CD8-positive, alpha-beta memory T cell (primary cell): ENCODE results near the gene CYB5B. TPM values are rescaled to one million over a fixed set of nuclear protein-coding genes. Genes with fewer than 3 reads are reported as not detected.
"Not testable (repeated sequence)": the region's sequence is repeated elsewhere in the genome, so short reads cannot be mapped to it uniquely, and the experiment has no call there.

Source experiments
- CTCF ChIA-PET: fragments of 350-600 bp; sonication (Branson Sonifier 250); formaldehyde crosslinking; loops from one replicate; lab custom pipeline; 2021; ENCODE audit warnings: antibody characterized with exemption; lab: Charles Lee
- POLR2A ChIA-PET: fragments of 350-600 bp; sonication (Branson Sonifier 250); formaldehyde crosslinking; loops from one replicate; lab custom pipeline; 2021; ENCODE audit warnings: antibody characterized with exemption; lab: Charles Lee
- DNase-seq, 5 donors: peaks; one replicate each; pipeline versions ENCODE4 v3.0.0 to v3.0.0-alpha.2; 2020 to 2022; ENCODE audit warnings: mixed read lengths in 1 of 5
- H3K27ac ChIP-seq: one replicate; pipeline ENCODE4 v1.7.0; 2013; ENCODE audit warnings: low read depth, mild to moderate bottlenecking, low read length, moderate library complexity
- H3K27me3 ChIP-seq: 2 replicates; pipeline ENCODE4 v1.7.0; 2013; ENCODE audit warnings: low read length, mild to moderate bottlenecking; ENCODE audit not compliant: insufficient read depth, poor library complexity, severe bottlenecking
- H3K36me3 ChIP-seq: 2 replicates; pipeline ENCODE4 v1.7.0; 2013; ENCODE audit warnings: mild to moderate bottlenecking, low read length, moderate library complexity; ENCODE audit not compliant: insufficient read depth
- H3K4me1 ChIP-seq: 2 replicates; pipeline ENCODE4 v1.7.0; 2013; ENCODE audit warnings: mild to moderate bottlenecking, low read length, moderate library complexity; ENCODE audit not compliant: insufficient read depth
- H3K4me3 ChIP-seq: 2 replicates; pipeline ENCODE4 v1.7.0; 2013; ENCODE audit warnings: mild to moderate bottlenecking, low read length
- H3K9me3 ChIP-seq: 2 replicates; pipeline ENCODE4 v1.7.0; 2013; ENCODE audit warnings: mild to moderate bottlenecking, low read length
- H3K27ac Mint-ChIP-seq, 8 donors: one replicate each; pipeline ENCODE4 v1.8.0; 2020 to 2021; ENCODE audit warnings: mixed read lengths in 8 of 8, mild to moderate bottlenecking in 6 of 8, inconsistent platforms in 3 of 8, moderate library complexity in 3 of 8
- H3K27me3 Mint-ChIP-seq, 2 donors: one replicate each; pipeline ENCODE4 v1.8.0; 2020 to 2021; ENCODE audit warnings: mixed read lengths in 2 of 2, mild to moderate bottlenecking in 1 of 2, moderate library complexity in 1 of 2
- H3K36me3 Mint-ChIP-seq, 3 donors: one replicate each; pipeline ENCODE4 v1.8.0; 2020 to 2021; ENCODE audit warnings: mixed read lengths in 3 of 3, inconsistent platforms in 1 of 3, mild to moderate bottlenecking in 1 of 3
- H3K4me1 Mint-ChIP-seq, 3 donors: one replicate each; pipeline ENCODE4 v1.8.0; 2020 to 2021; ENCODE audit warnings: mixed read lengths in 3 of 3, inconsistent platforms in 1 of 3, mild to moderate bottlenecking in 1 of 3
- H3K4me3 Mint-ChIP-seq, 7 donors: one replicate each; pipeline ENCODE4 v1.8.0; 2020 to 2021; ENCODE audit warnings: mixed read lengths in 7 of 7, mild to moderate bottlenecking in 6 of 7, moderate library complexity in 4 of 7, inconsistent platforms in 2 of 7
- H3K9me3 Mint-ChIP-seq, 5 donors: one replicate each; pipeline ENCODE4 v1.8.0; 2020 to 2022; ENCODE audit warnings: mixed read lengths in 5 of 5, mild to moderate bottlenecking in 3 of 5, moderate library complexity in 2 of 5, inconsistent platforms in 1 of 5
- polyA plus RNA-seq: library from polyadenylated mRNA; unstranded; fragments of 300-500 nt; fragmentation: Illumina TruSeq; gene quantifications from one replicate; pipeline ENCODE4 v1.2.3, GENCODE V29; 2021
- total RNA-seq, 2 experiments: library from RNA; stranded (reverse); gene quantifications; one replicate each; pipeline ENCODE4 v1.2.3, GENCODE V29; 2021

Gene CYB5B
- total and polyA plus RNA-seq, 3 experiments from 2014 or later: 115 to 153 (median 152) TPM

DNA sequence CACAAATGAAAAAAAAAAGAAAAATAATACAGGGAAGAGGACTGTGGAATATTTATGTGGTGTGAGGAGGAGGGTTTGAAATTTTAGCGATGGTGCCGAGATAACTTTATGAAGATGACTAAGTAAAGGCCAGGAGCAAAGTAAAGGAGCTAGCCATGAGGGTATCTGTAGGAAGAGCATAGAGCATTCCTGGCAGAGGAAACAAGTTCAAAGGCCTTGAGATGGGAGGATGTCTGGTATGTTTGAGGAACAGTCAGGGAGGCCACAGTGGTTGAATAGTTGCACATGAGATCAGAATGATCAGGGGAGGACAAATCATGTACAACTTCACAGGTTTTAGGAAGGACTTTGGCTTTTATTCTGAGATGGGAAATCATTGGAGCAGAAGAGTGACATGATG is 4.2 kb downstream of the CYB5B start:
- peaks cover 19 to 67% (median 20%) of the 10 kb centered on the region in 3 donors for H3K36me3 Mint-ChIP-seq

DNA sequence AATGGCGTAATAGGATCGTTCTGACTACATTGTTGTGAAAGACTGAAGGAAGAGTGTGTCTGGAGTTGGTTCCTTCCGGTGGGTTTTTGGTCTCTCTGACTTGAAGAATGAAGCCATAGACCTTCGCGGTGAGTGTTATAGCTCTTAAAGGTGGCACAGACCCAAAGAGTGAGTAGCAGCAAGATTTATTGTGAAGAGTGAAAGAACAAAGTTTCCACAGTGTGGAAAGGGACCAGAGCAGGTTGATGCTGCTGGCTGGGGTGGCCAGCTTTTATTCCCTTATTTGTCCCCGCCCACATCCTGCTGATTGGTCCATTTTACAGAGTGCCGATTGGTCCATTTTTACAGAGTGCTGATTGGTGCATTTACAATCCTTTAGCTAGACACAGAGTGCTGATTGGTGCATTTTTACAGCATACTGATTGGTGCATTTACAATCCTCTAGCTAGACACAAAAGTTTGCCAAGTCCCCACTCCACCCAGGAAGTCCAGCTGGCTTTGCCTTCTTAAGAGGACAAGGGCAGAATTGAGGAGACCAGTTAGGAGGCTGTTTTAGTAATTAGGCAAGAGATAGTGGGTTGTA is 4.7 kb downstream of the CYB5B start:
- H3K4me3 ChIP-seq, H3K27ac ChIP-seq, DNase-seq, H3K27me3 ChIP-seq, H3K27me3 Mint-ChIP-seq, CTCF ChIA-PET, H3K4me1 ChIP-seq, H3K36me3 ChIP-seq, POLR2A ChIA-PET, H3K9me3 ChIP-seq, H3K9me3 Mint-ChIP-seq: not testable (repeated sequence)
- H3K27ac Mint-ChIP-seq: peak overlapping the region in 4 of 8 donors; percentile 8 to 69 (median 36)
- H3K36me3 Mint-ChIP-seq: peaks cover 19 to 69% (median 20%) of the 10 kb centered on the region in 3 donors
- peaks cover 37 to 65% (median 65%) of the 10 kb centered on the region in 3 donors for H3K4me1 Mint-ChIP-seq
- peak overlapping the region in 2 of 7 donors; percentile 0 to 2 for H3K4me3 Mint-ChIP-seq

More for the DNA sequence above, 4.2 kb downstream of the CYB5B start:
- POLR2A ChIA-PET: no interaction called here
- Mint-ChIP-seq H3K4me1 (peaks cover 37 to 65% (median 63%) of the 10 kb centered on the region in 3 donors), H3K27me3 (no peaks in the 10 kb centered on the region), H3K4me3 (peak overlapping the region in 3 of 7 donors; percentile 0 to 21 (median 2)), H3K27ac (peak overlapping the region in 4 of 8 donors; percentile 4 to 50 (median 28)), H3K9me3 (peaks cover 0 to 6% (median 0%) of the 10 kb centered on the region in 5 donors)
- CTCF ChIA-PET: no interaction called here
- Histone ChIP-seq H3K27me3 (no peaks in the 10 kb centered on the region), H3K27ac (no peak overlapping the region), H3K9me3 (no peaks in the 10 kb centered on the region), H3K4me1 (peaks cover 13% of the 10 kb centered on the region), H3K4me3 (no peak overlapping the region), H3K36me3 (peaks cover 5% of the 10 kb centered on the region)
- DNase-seq: no peak

DNA sequence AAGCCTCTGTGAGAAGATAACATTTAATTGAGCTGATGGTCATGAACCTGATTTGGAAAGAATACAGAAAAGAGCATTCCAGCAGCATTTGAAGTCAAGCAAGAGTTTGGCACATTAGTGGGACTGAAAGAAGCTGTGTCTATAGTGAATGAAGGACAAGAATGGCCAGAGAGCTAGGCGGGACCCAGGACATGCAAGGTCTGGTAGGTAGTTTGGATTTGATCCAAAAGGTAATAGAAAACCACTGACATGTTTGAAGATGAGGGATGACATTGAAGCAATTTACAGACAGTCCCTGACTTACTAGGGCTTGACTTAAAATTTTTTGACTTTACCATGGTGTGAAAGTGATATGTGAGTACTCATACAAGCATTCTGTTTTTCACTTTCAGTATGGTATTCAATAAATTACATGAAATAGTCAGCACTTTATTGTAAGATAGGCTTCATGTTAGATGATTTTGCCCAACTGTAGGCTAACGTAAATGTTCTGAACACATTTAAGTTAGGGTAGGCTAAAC is 7.6 kb downstream of the CYB5B start:
- peaks cover 10% of the 10 kb centered on the region for H3K36me3 ChIP-seq
- DNase-seq: no peak
- H3K9me3 ChIP-seq: no peaks in the 10 kb centered on the region
- Mint-ChIP-seq H3K4me1 (peaks cover 42 to 70% (median 68%) of the 10 kb centered on the region in 3 donors), H3K27me3 (no peaks in the 10 kb centered on the region), H3K9me3 (peaks cover 0 to 6% (median 0%) of the 10 kb centered on the region in 5 donors), H3K36me3 (peaks cover 20 to 77% (median 24%) of the 10 kb centered on the region in 3 donors), H3K4me3 (no peak overlapping the region), H3K27ac (peak overlapping the region in 4 of 8 donors; percentile 3 to 63 (median 34))
- H3K27ac ChIP-seq: no peak overlapping the region
- H3K27me3 ChIP-seq: no peaks in the 10 kb centered on the region
- no peak overlapping the region for H3K4me3 ChIP-seq
- H3K4me1 ChIP-seq: no peaks in the 10 kb centered on the region
- POLR2A ChIA-PET: no interaction called here
- CTCF ChIA-PET: no interaction called here

- Histone ChIP-seq H3K36me3 (peaks cover 10% of the 10 kb centered on the region), H3K4me3 (no peak overlapping the region), H3K27me3 (no peaks in the 10 kb centered on the region), H3K4me1 (no peaks in the 10 kb centered on the region), H3K27ac (no peak overlapping the region), H3K9me3 (no peaks in the 10 kb centered on the region)
- Mint-ChIP-seq H3K4me3 (no peak overlapping the region), H3K9me3 (peaks cover 0 to under 1% (median 0%) of the 10 kb centered on the region in 5 donors), H3K36me3 (peaks cover 8 to 66% (median 14%) of the 10 kb centered on the region in 3 donors), H3K27ac (peak overlapping the region in 4 of 8 donors; percentile 24 to 74 (median 50)), H3K4me1 (peaks cover 51 to 75% (median 73%) of the 10 kb centered on the region in 3 donors), H3K27me3 (no peaks in the 10 kb centered on the region)
- POLR2A ChIA-PET: interaction anchor here (0.6 kb wide), 2 partner anchors 9 to 1196 kb away, joined by 3 read pairs; no protein-coding TSS in a partner anchor
- DNase-seq: no peak
- CTCF ChIA-PET: no interaction called here
Measured at GRCh38 chr16:69434066-69434465, 9.6 kb downstream of the CYB5B start.

DNA sequence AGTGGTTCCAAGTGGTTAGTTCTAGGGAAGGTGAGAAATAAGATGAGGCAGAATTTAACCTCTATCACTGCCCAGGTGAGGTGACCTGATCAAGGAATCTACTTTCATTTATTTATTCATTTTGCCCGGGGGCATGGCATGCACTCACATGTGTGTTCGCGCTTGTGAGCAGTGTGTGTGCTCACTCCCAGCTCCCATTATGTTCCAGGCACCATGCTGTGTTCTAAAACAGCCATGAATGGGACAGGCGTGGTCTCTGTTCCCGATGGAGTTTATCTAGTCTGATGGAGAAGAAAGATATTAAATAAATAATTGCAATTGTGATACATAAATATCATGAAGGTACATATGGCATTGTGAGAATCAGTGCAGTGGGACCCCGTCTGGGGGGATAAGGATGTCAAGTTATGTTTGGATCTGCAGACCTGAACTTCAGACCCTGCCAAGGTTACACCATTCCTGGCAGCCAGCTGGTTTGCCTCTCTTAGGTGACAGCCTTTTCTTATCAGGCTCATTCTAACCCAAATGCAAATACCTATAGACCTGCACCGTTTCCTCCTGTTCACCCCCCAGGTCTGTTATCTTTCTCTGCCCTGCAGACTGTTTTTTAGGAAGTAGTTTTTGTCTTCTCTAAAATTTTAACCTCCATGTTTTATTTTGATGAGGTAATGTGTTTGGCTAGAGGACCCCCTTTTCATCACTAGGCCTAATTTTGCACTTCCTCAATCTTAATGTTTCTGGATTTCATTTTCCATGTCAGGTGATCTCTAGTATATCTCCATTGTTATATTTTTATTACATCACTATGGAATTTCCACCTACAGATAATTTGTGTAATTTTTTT is 11.8 kb downstream of the CYB5B start:
- no peak for DNase-seq
- ChIA-PET POLR2A (no interaction called here), CTCF (no interaction called here)
- peak overlapping the region; percentile 2 to 61 (median 38) for H3K27ac Mint-ChIP-seq
- Histone ChIP-seq H3K27ac (no peak overlapping the region), H3K36me3 (peaks cover 10% of the 10 kb centered on the region), H3K4me3 (no peak overlapping the region), H3K9me3 (no peaks in the 10 kb centered on the region), H3K4me1 (no peaks in the 10 kb centered on the region), H3K27me3 (no peaks in the 10 kb centered on the region)
- H3K4me3 Mint-ChIP-seq: no peak overlapping the region
- H3K4me1 Mint-ChIP-seq: peaks cover 55 to 80% (median 75%) of the 10 kb centered on the region in 3 donors
- no peaks in the 10 kb centered on the region for H3K9me3 Mint-ChIP-seq
- H3K27me3 Mint-ChIP-seq: no peaks in the 10 kb centered on the region
- H3K36me3 Mint-ChIP-seq: peaks cover 0 to 53% (median 12%) of the 10 kb centered on the region in 3 donors

GRCh38 chr16:69436896-69437295 is 12.5 kb downstream of the CYB5B start:
- Mint-ChIP-seq H3K36me3 (peaks cover 0 to 49% (median 8%) of the 10 kb centered on the region in 3 donors), H3K4me3 (no peak overlapping the region)

GRCh38 chr16:69438465-69438864 is 14.0 kb downstream of the CYB5B start:
- CTCF ChIA-PET: interaction anchor here (1.2 kb wide), 1 partner anchor 39 kb away, joined by 3 read pairs; no protein-coding TSS in a partner anchor
- peak overlapping the region; percentile 11 to 90 (median 78) for H3K27ac Mint-ChIP-seq

More at GRCh38 chr16:69436896-69437295, 12.5 kb downstream of the CYB5B start:
- no peaks in the 10 kb centered on the region for H3K27me3 ChIP-seq
- Mint-ChIP-seq H3K27me3 (no peaks in the 10 kb centered on the region), H3K4me1 (peaks cover 57 to 82% (median 78%) of the 10 kb centered on the region in 3 donors), H3K27ac (peak overlapping the region in 6 of 8 donors; percentile 2 to 61 (median 21)), H3K9me3 (no peaks in the 10 kb centered on the region)
- H3K4me3 ChIP-seq: no peak overlapping the region
- ChIA-PET POLR2A (no interaction called here), CTCF (no interaction called here)
- H3K4me1 ChIP-seq: no peaks in the 10 kb centered on the region
- no peak for DNase-seq
- no peaks in the 10 kb centered on the region for H3K9me3 ChIP-seq
- peaks cover 5% of the 10 kb centered on the region for H3K36me3 ChIP-seq
- H3K27ac ChIP-seq: no peak overlapping the region

More at GRCh38 chr16:69438465-69438864, 14.0 kb downstream of the CYB5B start:
- POLR2A ChIA-PET: no interaction called here
- H3K4me3 Mint-ChIP-seq: peak overlapping the region in 1 of 7 donors; percentile 30
- peaks cover 5% of the 10 kb centered on the region for H3K36me3 ChIP-seq
- H3K27ac ChIP-seq: no peak overlapping the region
- H3K27me3 ChIP-seq: no peaks in the 10 kb centered on the region
- H3K4me3 ChIP-seq: no peak overlapping the region
- peaks cover 6% of the 10 kb centered on the region for H3K4me1 ChIP-seq
- DNase-seq: no peak
- H3K36me3 Mint-ChIP-seq: peaks cover 0 to 36% (median 7%) of the 10 kb centered on the region in 3 donors
- H3K27me3 Mint-ChIP-seq: no peaks in the 10 kb centered on the region
- H3K9me3 ChIP-seq: no peaks in the 10 kb centered on the region
- H3K9me3 Mint-ChIP-seq: no peaks in the 10 kb centered on the region
- H3K4me1 Mint-ChIP-seq: peaks cover 56 to 79% (median 75%) of the 10 kb centered on the region in 3 donors
